BLaER1 treated with 17β-estradiol and CSF1 and Interleukin-3, amounts not matched to agents 10 nM and 100 nM (cell line): ENCODE data around the gene CD33.
A peak's percentile ranks its signal among the peaks of the same experiment; 100 is the strongest.

Source experiments
- H3K27ac ChIP-seq, 11 experiments: shearing (Covaris generic); formaldehyde crosslinking; 2 replicates each; pipeline ENCODE4 v1.8.1; 2022
- H3K27me3 ChIP-seq, 11 experiments: shearing (Covaris generic); formaldehyde crosslinking; 2 replicates each; pipeline ENCODE4 v1.8.1; 2022
- H3K36me3 ChIP-seq, 11 experiments: shearing (Covaris generic); formaldehyde crosslinking; 2 replicates each; pipeline ENCODE4 v1.8.1; 2022
- H3K4me1 ChIP-seq, 10 experiments: shearing (Covaris generic); formaldehyde crosslinking; 2 replicates each; pipeline ENCODE4 v1.8.1; 2022
- H3K4me2 ChIP-seq, 11 experiments: shearing (Covaris generic); formaldehyde crosslinking; 2 replicates each; pipeline ENCODE4 v1.8.1; 2022
- H3K4me3 ChIP-seq, 10 experiments: shearing (Covaris generic); formaldehyde crosslinking; 2 replicates each; pipeline ENCODE4 v1.8.1; 2022
- H3K9ac ChIP-seq, 11 experiments: shearing (Covaris generic); formaldehyde crosslinking; 2 replicates each; pipeline ENCODE4 v1.8.1; 2022
- H3K9me3 ChIP-seq, 11 experiments: shearing (Covaris generic); formaldehyde crosslinking; replicated peaks in 1 of 11; 2 replicates each; pipeline ENCODE4 v1.8.1; 2022
- H4K20me1 ChIP-seq, 11 experiments: shearing (Covaris generic); formaldehyde crosslinking; 2 replicates each; pipeline ENCODE4 v1.8.1; 2022
- Cebpa-rat ChIP-seq, 11 experiments: shearing (Covaris generic); IDR thresholded peaks; 2 replicates each; pipeline ENCODE4 v1.8.1; 2022

CD33 gene

DNA sequence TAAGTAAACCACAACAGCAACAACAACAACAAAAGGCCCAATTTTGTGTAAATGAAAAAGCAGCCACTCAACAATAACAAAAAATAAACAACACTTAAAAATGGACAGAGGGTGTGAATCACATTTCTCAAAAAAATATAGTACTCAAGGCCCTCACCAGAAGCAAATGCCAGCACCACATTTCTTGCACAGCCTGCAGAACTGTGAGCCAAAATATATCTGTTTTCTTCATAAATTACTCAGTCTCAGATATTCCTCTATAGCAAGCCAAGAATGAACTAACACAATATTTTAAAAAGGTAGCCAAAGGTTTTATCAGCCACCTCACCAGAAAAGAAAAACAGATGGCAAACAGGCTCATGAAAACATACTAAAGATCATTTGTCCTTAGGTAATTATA, 3.9 kb upstream of the CD33 start:
- no peak overlapping the region for H3K9ac ChIP-seq
- H3K9me3 ChIP-seq, result peaks cover 0 to 11% (median 4%) of the 10 kb centered on the region in 11 experiments; a peak in 4 of 22 replicates
- H3K4me1 ChIP-seq, result peaks cover 7 to 45% (median 21%) of the 10 kb centered on the region in 10 experiments
- no peaks in the 10 kb centered on the region for H4K20me1 ChIP-seq
- TF ChIP-seq Cebpa-rat (IDR thresholded peaks at IDR 0.05), result no peak
- no peak overlapping the region for H3K4me3 ChIP-seq
- no peak overlapping the region for H3K27ac ChIP-seq
- H3K27me3 ChIP-seq, result no peaks in the 10 kb centered on the region
- no peak overlapping the region for H3K4me2 ChIP-seq
- H3K36me3 ChIP-seq, result no peaks in the 10 kb centered on the region

DNA sequence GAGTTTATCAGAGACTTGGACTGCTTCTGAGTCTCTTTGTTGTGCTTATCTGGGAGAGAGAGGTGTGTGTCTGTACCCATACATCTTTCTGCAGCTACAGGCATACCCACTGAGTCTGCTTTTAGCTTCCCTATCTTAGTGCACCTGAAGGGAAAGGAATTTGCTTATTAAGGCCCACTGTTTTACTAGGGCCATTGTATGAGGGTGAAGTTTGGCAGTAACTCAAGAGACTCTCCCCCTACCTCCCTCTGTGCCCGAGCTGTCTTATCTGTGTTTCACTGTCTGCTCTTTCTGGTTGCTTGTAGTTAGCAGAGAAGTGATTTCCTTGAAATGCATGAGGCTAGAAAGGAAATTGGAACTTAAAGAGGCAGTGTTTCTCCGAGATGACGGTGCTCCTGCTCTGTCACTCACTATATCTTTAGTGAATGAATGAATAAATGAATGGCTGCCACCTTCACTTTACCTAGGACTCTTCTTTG, 678 bp upstream of the CD33 start:
- H3K36me3 ChIP-seq, result peaks cover 0 to 8% (median 0%) of the 10 kb centered on the region in 11 experiments; a peak in 3 of 22 replicates
- peak overlapping the region in 8 of 11 experiments; percentile 67 to 96 (median 92); a peak in 15 of 22 replicates for H3K4me2 ChIP-seq
- H3K9ac ChIP-seq, result no peak overlapping the region; a peak in 1 of 22 replicates
- no peaks in the 10 kb centered on the region for H3K9me3 ChIP-seq
- no peaks in the 10 kb centered on the region for H3K27me3 ChIP-seq
- H3K27ac ChIP-seq, result peak overlapping the region in 6 of 11 experiments; percentile 35 to 71 (median 63); a peak in 11 of 22 replicates
- H3K4me1 ChIP-seq, result peaks cover 21 to 66% (median 34%) of the 10 kb centered on the region in 10 experiments
- no peak overlapping the region for H3K4me3 ChIP-seq
- TF ChIP-seq Cebpa-rat (IDR thresholded peaks at IDR 0.05), result no peak
- no peaks in the 10 kb centered on the region for H4K20me1 ChIP-seq

- H3K4me1 ChIP-seq, result peaks cover 21 to 58% (median 34%) of the 10 kb centered on the region in 10 experiments
These were observed 1.2 kb downstream of the CD33 start for GRCh38 chr19:51226067-51226466.

GRCh38 chr19:51227326-51227725, 2.4 kb downstream of the CD33 start:
- Histone ChIP-seq H3K4me1 (peaks cover 21 to 58% (median 34%) of the 10 kb centered on the region in 10 experiments), H3K4me3 (peak overlapping the region in 2 of 10 experiments; percentile 3 to 57; a peak in 1 of 20 replicates), H3K9ac (no peak overlapping the region), H3K4me2 (peak overlapping the region in 7 of 11 experiments; percentile 4 to 96 (median 90); a peak in 13 of 22 replicates), H3K36me3 (peaks cover 0 to 37% (median 0%) of the 10 kb centered on the region in 11 experiments; a peak in 6 of 22 replicates), H3K27ac (no peak overlapping the region), H3K27me3 (no peaks in the 10 kb centered on the region), H4K20me1 (no peaks in the 10 kb centered on the region), H3K9me3 (peaks cover 0 to 9% (median 0%) of the 10 kb centered on the region in 11 experiments; a peak in 7 of 22 replicates)
- TF ChIP-seq Cebpa-rat (IDR thresholded peaks at IDR 0.05), result no peak

More at GRCh38 chr19:51226067-51226466, 1.2 kb downstream of the CD33 start:
- H4K20me1 ChIP-seq, result no peaks in the 10 kb centered on the region
- peak overlapping the region in 8 of 11 experiments; percentile 1 to 71 (median 60); a peak in 11 of 22 replicates for H3K27ac ChIP-seq
- H3K9ac ChIP-seq, result peak overlapping the region in 5 of 11 experiments; percentile 39 to 70 (median 54); a peak in 7 of 22 replicates
- H3K36me3 ChIP-seq, result peaks cover 0 to 24% (median 0%) of the 10 kb centered on the region in 11 experiments; a peak in 4 of 22 replicates
- TF ChIP-seq Cebpa-rat (IDR thresholded peaks at IDR 0.05), result no peak
- H3K27me3 ChIP-seq, result no peaks in the 10 kb centered on the region
- peak overlapping the region; percentile 66 to 96 (median 89) for H3K4me2 ChIP-seq
- peak overlapping the region in 6 of 10 experiments; percentile 55 to 68 (median 57); a peak in 13 of 20 replicates for H3K4me3 ChIP-seq
- no peaks in the 10 kb centered on the region for H3K9me3 ChIP-seq

DNA sequence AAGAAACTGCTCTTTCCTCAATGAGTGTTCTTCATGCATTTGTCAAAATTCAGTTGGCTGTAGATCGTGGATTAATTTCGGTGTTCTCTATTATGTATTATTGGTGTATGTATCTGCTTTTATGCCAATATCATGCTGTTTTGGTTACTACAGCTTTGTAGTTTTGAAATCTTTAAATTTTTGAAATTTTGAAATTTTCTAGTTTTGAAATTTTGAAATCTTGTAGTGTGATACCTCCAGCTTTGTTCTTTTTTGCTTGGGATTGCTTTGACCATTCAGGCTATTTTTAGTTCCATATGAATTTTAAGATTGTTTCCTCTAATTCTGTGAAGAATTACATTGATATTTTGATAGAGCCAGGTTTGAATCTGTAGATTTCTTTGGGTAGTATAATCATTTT, 3.1 kb downstream of the CD33 start:
- Histone ChIP-seq H3K9me3 (peaks cover 0 to 14% (median 0%) of the 10 kb centered on the region in 11 experiments; a peak in 9 of 22 replicates), H3K4me1 (peaks cover 21 to 58% (median 34%) of the 10 kb centered on the region in 10 experiments), H3K4me2 (peak overlapping the region in 4 of 11 experiments; percentile 90 to 96 (median 94); a peak in 7 of 22 replicates), H3K27me3 (no peaks in the 10 kb centered on the region), H3K9ac (no peak overlapping the region), H4K20me1 (peaks cover 0 to 2% (median 0%) of the 10 kb centered on the region in 11 experiments; a peak in 1 of 22 replicates), H3K36me3 (peaks cover 0 to 43% (median 0%) of the 10 kb centered on the region in 11 experiments; a peak in 9 of 22 replicates), H3K27ac (no peak overlapping the region), H3K4me3 (0 out of 20 replicates have a peak overlapping the region, but pooled peaks of 1 of the 10 experiments have one; percentile 3)
- TF ChIP-seq Cebpa-rat (IDR thresholded peaks at IDR 0.05), result no peak

DNA sequence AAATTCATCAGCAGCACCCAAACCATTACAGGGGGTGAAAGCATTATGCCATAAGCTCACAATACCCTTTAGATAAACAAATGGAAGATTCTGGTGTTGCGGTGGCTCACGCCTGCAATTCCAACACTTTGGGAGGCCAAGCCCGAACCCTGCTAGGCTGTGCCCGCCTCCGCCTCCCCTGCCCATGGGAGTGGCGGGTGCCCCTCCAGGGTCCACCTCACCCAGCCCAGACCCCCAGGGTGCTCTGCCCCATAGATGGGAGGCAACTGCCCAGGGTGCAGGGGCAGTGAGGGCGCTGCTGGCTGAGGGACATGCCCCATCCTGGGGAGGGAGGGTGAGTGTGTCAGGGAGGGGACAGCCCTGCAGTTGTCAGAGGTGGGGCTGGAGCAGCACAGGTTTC, 16.0 kb downstream of the CD33 start:
- peaks cover 0 to 67% (median 0%) of the 10 kb centered on the region in 11 experiments; a peak in 10 of 22 replicates for H3K36me3 ChIP-seq
- no peak overlapping the region for H3K27ac ChIP-seq
- H3K27me3 ChIP-seq, result no peaks in the 10 kb centered on the region
- no peak overlapping the region for H3K4me3 ChIP-seq
- TF ChIP-seq Cebpa-rat (IDR thresholded peaks at IDR 0.05), result no peak
- H3K4me1 ChIP-seq, result peaks cover 5 to 51% (median 41%) of the 10 kb centered on the region in 10 experiments; a peak in 19 of 20 replicates
- no peak overlapping the region for H3K9ac ChIP-seq
- H4K20me1 ChIP-seq, result no peaks in the 10 kb centered on the region
- H3K9me3 ChIP-seq, result peaks cover 0 to 25% (median 0%) of the 10 kb centered on the region in 11 experiments; a peak in 7 of 22 replicates
- no peak overlapping the region for H3K4me2 ChIP-seq

- peak overlapping the region in 1 of 11 experiments; percentile 0; a peak in 2 of 22 replicates for H3K9ac ChIP-seq
- no peak for TF ChIP-seq Cebpa-rat (IDR thresholded peaks at IDR 0.05)
- peaks cover 5 to 73% (median 61%) of the 10 kb centered on the region in 10 experiments; a peak in 19 of 20 replicates for H3K4me1 ChIP-seq
- no peaks in the 10 kb centered on the region for H3K27me3 ChIP-seq
- no peaks in the 10 kb centered on the region for H4K20me1 ChIP-seq
- H3K36me3 ChIP-seq, result peaks cover 0 to 45% (median 0%) of the 10 kb centered on the region in 11 experiments; a peak in 10 of 22 replicates
- peak overlapping the region; percentile 9 to 85 (median 64); a peak in 20 of 22 replicates for H3K4me2 ChIP-seq
- peaks cover 0 to 39% (median 0%) of the 10 kb centered on the region in 11 experiments; a peak in 7 of 22 replicates for H3K9me3 ChIP-seq
- peak overlapping the region in 1 of 10 experiments; percentile 13; a peak in 1 of 20 replicates for H3K4me3 ChIP-seq
- H3K27ac ChIP-seq, result peak overlapping the region in 7 of 11 experiments; percentile 6 to 91 (median 67); a peak in 12 of 22 replicates
These were observed 18.2 kb downstream of the CD33 start for GRCh38 chr19:51242881-51243630.

- Histone ChIP-seq H3K36me3 (peaks cover 0 to 21% (median 0%) of the 10 kb centered on the region in 11 experiments; a peak in 3 of 22 replicates), H3K4me3 (peak overlapping the region in 2 of 10 experiments; percentile 2 to 12; a peak in 2 of 20 replicates), H3K9ac (peak overlapping the region in 9 of 11 experiments; percentile 20 to 75 (median 53); a peak in 14 of 22 replicates), H3K4me2 (peak overlapping the region in 10 of 11 experiments; percentile 23 to 85 (median 70); a peak in 19 of 22 replicates), H3K9me3 (peaks cover 8 to 53% (median 12%) of the 10 kb centered on the region in 11 experiments), H4K20me1 (no peaks in the 10 kb centered on the region), H3K27ac (peak overlapping the region; percentile 14 to 91 (median 80); a peak in 19 of 22 replicates), H3K4me1 (peaks cover 5 to 90% (median 72%) of the 10 kb centered on the region in 10 experiments; a peak in 19 of 20 replicates), H3K27me3 (no peaks in the 10 kb centered on the region)
- peak in 9 of 11 experiments; percentile 33 to 95 (median 84); a peak in 13 of 22 replicates for TF ChIP-seq Cebpa-rat (IDR thresholded peaks at IDR 0.05)
These were observed 21.3 kb downstream of the CD33 start for GRCh38 chr19:51246164-51246552.
